ENCODE data around the gene MYL6.
A peak's percentile ranks its signal among the peaks of the same experiment; 100 is the strongest.

MYL6 gene

GRCh38 chr12:56157201-56158028 lies 744 bp upstream of the MYL6 start:
- peak; percentile 65 to 66 for DNase-seq

- peak; percentile 57 to 64 for DNase-seq
Observed at GRCh38 chr12:56158926-56159461, 835 bp downstream of the MYL6 start.

- DNase-seq, result peak in 1 of 2 donors; percentile 6
Observed at GRCh38 chr12:56159482-56160192, 1.5 kb downstream of the MYL6 start.

- DNase-seq, result peak in 1 of 2 donors; percentile 11
Observed at GRCh38 chr12:56160193-56160763, 2.1 kb downstream of the MYL6 start.

- DNase-seq, result no peak
Observed at GRCh38 chr12:56160894-56161689, 2.9 kb downstream of the MYL6 start.

GRCh38 chr12:56161690-56162351 lies 3.7 kb downstream of the MYL6 start:
- DNase-seq, result no peak

- no peak for DNase-seq
Observed at GRCh38 chr12:56162468-56163290, 4.5 kb downstream of the MYL6 start.

GRCh38 chr12:56163533-56164344 lies 5.6 kb downstream of the MYL6 start:
- no peak for DNase-seq

- DNase-seq, result no peak
Observed at GRCh38 chr12:56164345-56164729, 6.2 kb downstream of the MYL6 start.

- DNase-seq, result no peak
Observed at GRCh38 chr12:56165369-56165768, 7.2 kb downstream of the MYL6 start.

GRCh38 chr12:56169229-56169759 lies 11.1 kb downstream of the MYL6 start:
- DNase-seq, result no peak

- no peak for DNase-seq
Observed at GRCh38 chr12:56172839-56173238, 14.7 kb downstream of the MYL6 start.

GRCh38 chr12:56178347-56178746 lies 20.2 kb downstream of the MYL6 start:
- DNase-seq, result no peak

- DNase-seq, result no peak
Observed at GRCh38 chr12:56186957-56187356, 28.8 kb downstream of the MYL6 start.

GRCh38 chr12:56188131-56188777 lies 30.1 kb downstream of the MYL6 start:
- peak in 1 of 2 donors; percentile 11 for DNase-seq

GRCh38 chr12:56188778-56189098 lies 30.6 kb downstream of the MYL6 start:
- no peak for DNase-seq

GRCh38 chr12:56189099-56189917 lies 31.1 kb downstream of the MYL6 start, which contains the start of gene SMARCC2:
TSS of gene SMARCC2 (minus strand) at chr12:56189483. CDS start at chr12:56189461, 22 bp downstream.
- DNase-seq, result peak; percentile 87 to 94

Measured in inflammatory macrophage (primary cell).